GM23338 (cell line): ENCODE data around the gene ATP9A. TPM values are rescaled to one million over a fixed set of nuclear protein-coding genes. Genes with fewer than 3 reads are reported as not detected.

Experiments
- ATAC-seq: fragments of 200-7000 bp; cut with Tn5 transposase; 3 replicates; pipeline ENCODE4 v1.9.1; 2020
- DNase-seq: peaks from one replicate; pipeline ENCODE4 v3.0.0-alpha.2; 2015; ENCODE audit warnings: low spot score
- H2AFZ ChIP-seq: fragments of 200-600 bp; sonication (generic); 2 replicates; pipeline ENCODE4 v1.8.0; 2016; ENCODE audit warnings: antibody characterized with exemption, mild to moderate bottlenecking, moderate library complexity
- H3F3A ChIP-seq: fragments of 200-600 bp; sonication (generic); replicated peaks from 2 replicates; pipeline ENCODE4 v1.8.0; 2017; ENCODE audit warnings: antibody characterized with exemption, mixed run types, low read depth
- H3K27ac ChIP-seq: fragments of 200-600 bp; sonication (generic); 2 replicates; pipeline ENCODE4 v1.6.1; 2016; ENCODE audit warnings: low read depth
- H3K27me3 ChIP-seq: fragments of 200-600 bp; sonication (generic); 2 replicates; pipeline ENCODE4 v1.8.0; 2016; ENCODE audit warnings: mild to moderate bottlenecking, mixed run types, moderate library complexity; ENCODE audit not compliant: insufficient read depth
- H3K36me3 ChIP-seq: fragments of 200-600 bp; sonication (generic); 2 replicates; pipeline ENCODE4 v1.8.0; 2016; ENCODE audit warnings: mild to moderate bottlenecking; ENCODE audit not compliant: insufficient read depth
- H3K4me1 ChIP-seq: fragments of 200-600 bp; sonication (generic); 2 replicates; pipeline ENCODE4 v1.8.0; 2016; ENCODE audit warnings: mild to moderate bottlenecking, moderate library complexity; ENCODE audit not compliant: insufficient read depth
- H3K4me2 ChIP-seq: fragments of 200-600 bp; sonication (generic); 2 replicates; pipeline ENCODE4 v1.7.1; 2017; ENCODE audit warnings: mixed run types
- H3K4me3 ChIP-seq: fragments of 200-600 bp; sonication (generic); 2 replicates; pipeline ENCODE4 v1.6.1; 2016; ENCODE audit warnings: mixed run types
- H3K79me2 ChIP-seq: fragments of 200-600 bp; sonication (generic); replicated peaks from 2 replicates; pipeline ENCODE4 v1.8.0; 2017; ENCODE audit warnings: mild to moderate bottlenecking; ENCODE audit not compliant: insufficient read depth
- H3K9me2 ChIP-seq: fragments of 200-600 bp; sonication (generic); 2 replicates; pipeline ENCODE4 v1.8.0; 2017; ENCODE audit not compliant: insufficient read depth
- H4K20me1 ChIP-seq: fragments of 200-600 bp; sonication (generic); replicated peaks from 2 replicates; pipeline ENCODE4 v1.8.0; 2017; ENCODE audit warnings: mild to moderate bottlenecking; ENCODE audit not compliant: insufficient read depth
- H3K27ac Mint-ChIP-seq: 2 replicates; pipeline ENCODE4 v1.8.0; 2020; ENCODE audit warnings: inconsistent platforms, mild to moderate bottlenecking, moderate library complexity, mixed read lengths
- H3K27me3 Mint-ChIP-seq: 3 replicates; pipeline ENCODE4 v1.8.0; 2022; ENCODE audit warnings: low read depth, mild to moderate bottlenecking, moderate library complexity, mixed read lengths, inconsistent platforms; ENCODE audit not compliant: insufficient read depth, poor library complexity
- H3K36me3 Mint-ChIP-seq: 3 replicates; pipeline ENCODE4 v1.8.0; 2021; ENCODE audit warnings: low read depth, mild to moderate bottlenecking, inconsistent platforms, moderate library complexity, mixed read lengths
- H3K4me1 Mint-ChIP-seq: 3 replicates; pipeline ENCODE4 v1.8.0; 2020; ENCODE audit warnings: mild to moderate bottlenecking, inconsistent platforms, mixed read lengths
- H3K4me3 Mint-ChIP-seq: 3 replicates; pipeline ENCODE4 v1.8.0; 2021; ENCODE audit warnings: moderate library complexity, mild to moderate bottlenecking, inconsistent platforms, mixed read lengths
- H3K9me3 Mint-ChIP-seq: 3 replicates; pipeline ENCODE4 v1.8.0; 2020; ENCODE audit warnings: moderate library complexity, mild to moderate bottlenecking, inconsistent platforms, mixed read lengths
- CREB1 ChIP-seq: fragments of 250-450 bp; sonication (Bioruptor Pico); IDR thresholded peaks from 2 replicates; pipeline ENCODE4 v1.5.0; 2020; ENCODE audit warnings: low read depth, mild to moderate bottlenecking, moderate library complexity
- CTCF ChIP-seq, 2 experiments: fragments of 200-600 bp in 1 of 2; sonication (generic) in 1 of 2; conservative IDR thresholded peaks; 2 replicates each; pipeline versions ENCODE4 v1.5.1 to v1.6.1; 2016 to 2017; ENCODE audit warnings: antibody characterized with exemption in 2 of 2, low read depth in 2 of 2, mild to moderate bottlenecking in 2 of 2, moderate library complexity in 1 of 2
- ETS1 ChIP-seq: IDR thresholded peaks from 2 replicates; pipeline ENCODE4 v1.6.1; 2016; ENCODE audit warnings: antibody characterized with exemption
- EZH2 ChIP-seq: fragments of 200-600 bp; sonication (generic); IDR thresholded peaks from one replicate; pipeline ENCODE4 v1.8.0; 2017; ENCODE audit warnings: antibody characterized with exemption, mild to moderate bottlenecking, low read depth; ENCODE audit not compliant: unreplicated experiment
- EZH2phosphoT487 ChIP-seq: fragments of 200-600 bp; sonication (generic); IDR thresholded peaks from one replicate; pipeline ENCODE4 v1.8.1; 2018; ENCODE audit warnings: antibody characterized with exemption; ENCODE audit not compliant: unreplicated experiment
- JUNB ChIP-seq: IDR thresholded peaks from one replicate; pipeline ENCODE4 v1.6.1; 2016; ENCODE audit warnings: antibody characterized with exemption; ENCODE audit not compliant: unreplicated experiment
- NANOG ChIP-seq: IDR thresholded peaks from 2 replicates; pipeline ENCODE4 v1.6.1; 2016; ENCODE audit warnings: antibody characterized with exemption, borderline replicate concordance
- POLR2AphosphoS5 ChIP-seq: IDR thresholded peaks from 2 replicates; pipeline ENCODE4 v1.6.1; 2016; ENCODE audit warnings: antibody characterized with exemption, low read depth
- REST ChIP-seq: IDR thresholded peaks from one replicate; pipeline ENCODE4 v1.6.1; 2018; ENCODE audit warnings: antibody characterized with exemption; ENCODE audit not compliant: unreplicated experiment
- STAT1 ChIP-seq: IDR thresholded peaks from one replicate; pipeline ENCODE4 v1.6.1; 2016; ENCODE audit warnings: antibody characterized with exemption; ENCODE audit not compliant: unreplicated experiment
- ZNF114 ChIP-seq: fragments of 250-450 bp; sonication (Bioruptor Pico); IDR thresholded peaks from 2 replicates; pipeline ENCODE4 v1.5.0; 2020; ENCODE audit warnings: mild to moderate bottlenecking, moderate library complexity
- ZNF331 ChIP-seq: fragments of 250-450 bp; sonication (Bioruptor Pico); IDR thresholded peaks from 2 replicates; pipeline ENCODE4 v1.5.0; 2020; ENCODE audit warnings: low read depth, mild to moderate bottlenecking, moderate library complexity
- ZNF462 ChIP-seq: fragments of 250-450 bp; sonication (Bioruptor Pico); IDR thresholded peaks from 2 replicates; pipeline ENCODE4 v1.5.0; 2020; ENCODE audit warnings: mild to moderate bottlenecking, moderate library complexity
- polyA plus RNA-seq: library from polyadenylated mRNA; unstranded; fragments of >200 nt; fragmentation: Nextera tagmentation; extraction: Ambion mirVana; gene quantifications from 2 replicates; pipeline ENCODE4 v1.2.1, GENCODE V29; 2016
- total RNA-seq: library from RNA; depleted of rRNA; stranded (reverse); fragments of >200 nt; shearing (Covaris generic); gene quantifications from 2 replicates; pipeline ENCODE4 v1.2.3, GENCODE V29; 2014

The ATP9A gene
- total and polyA plus RNA-seq, 2 experiments from 2014 or later: 0.94 to 5.9 TPM

GRCh38 chr20:51593584-51593983 is 174.6 kb downstream of the ATP9A start:
- Mint-ChIP-seq H3K27me3 (peaks cover 7% of the 10 kb centered on the region), H3K36me3 (no peaks in the 10 kb centered on the region), H3K9me3 (no peaks in the 10 kb centered on the region), H3K4me1 (peaks cover 37% of the 10 kb centered on the region), H3K4me3 (no peak overlapping the region), H3K27ac (no peak overlapping the region)
- no peaks in the 10 kb centered on the region for H3F3A ChIP-seq
- no peaks in the 10 kb centered on the region for H3K79me2 ChIP-seq
- H3K4me3 ChIP-seq: no peak overlapping the region
- H3K36me3 ChIP-seq: no peaks in the 10 kb centered on the region
- no peak overlapping the region for H3K27ac ChIP-seq
- DNase-seq: no peak
- H3K4me2 ChIP-seq: no peak overlapping the region
- no peaks in the 10 kb centered on the region for H4K20me1 ChIP-seq
- H3K9me2 ChIP-seq: no peaks in the 10 kb centered on the region
- TF ChIP-seq CTCF (conservative IDR thresholded peaks at IDR 0.05; ENCODE audit: low read depth in 2 of 2) (no peak), ZNF331 (CRISPR knock-in tag) (no peak), ZNF114 (no peak), NANOG (no peak), REST (no peak), ETS1 (no peak), EZH2 (no peak), JUNB (no peak), CREB1 (CRISPR knock-in tag) (no peak), EZH2phosphoT487 (no peak), STAT1 (no peak), POLR2AphosphoS5 (no peak), ZNF462 (CRISPR knock-in tag) (no peak)
- ATAC-seq: no peak
- H2AFZ ChIP-seq: no peak overlapping the region
- peaks cover 24% of the 10 kb centered on the region for H3K4me1 ChIP-seq
- H3K27me3 ChIP-seq: no peaks in the 10 kb centered on the region
